RKO (cell line): Measurements from ENCODE around the gene AVEN.
"Not testable (repeated sequence)": the region's sequence is repeated elsewhere in the genome, so short reads cannot be mapped to it uniquely, and the experiment has no call there.

ENCODE experiments used
- DNase-seq: peaks from one replicate; pipeline ENCODE4 v3.0.0-alpha.2; 2016; ENCODE audit warnings: low spot score

The AVEN gene

GRCh38 chr15:33852094-33852493 is 186.9 kb downstream of the AVEN start:
- DNase-seq, result no peak

DNA sequence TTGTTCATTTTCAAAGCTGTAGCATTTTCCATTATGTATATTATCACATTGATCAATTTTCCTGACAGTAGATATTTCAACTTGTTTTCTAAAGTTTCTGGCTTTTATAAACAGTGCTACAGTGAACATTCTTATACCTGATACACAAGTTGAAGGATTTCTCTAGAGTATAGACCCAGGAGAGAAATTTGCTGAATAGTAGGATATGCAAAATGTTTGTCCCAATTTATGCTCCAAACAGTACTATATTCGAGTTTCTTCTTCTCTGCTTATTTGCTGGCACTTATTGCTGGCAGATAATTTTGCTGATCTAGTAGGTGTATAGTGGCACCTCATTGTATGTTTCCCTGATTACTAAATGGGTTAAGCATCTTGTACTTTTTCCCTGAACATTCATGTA is 187.9 kb downstream of the AVEN start:
- no peak for DNase-seq

- DNase-seq, result no peak
These were observed 191.0 kb downstream of the AVEN start for GRCh38 chr15:33848011-33848410.

DNA sequence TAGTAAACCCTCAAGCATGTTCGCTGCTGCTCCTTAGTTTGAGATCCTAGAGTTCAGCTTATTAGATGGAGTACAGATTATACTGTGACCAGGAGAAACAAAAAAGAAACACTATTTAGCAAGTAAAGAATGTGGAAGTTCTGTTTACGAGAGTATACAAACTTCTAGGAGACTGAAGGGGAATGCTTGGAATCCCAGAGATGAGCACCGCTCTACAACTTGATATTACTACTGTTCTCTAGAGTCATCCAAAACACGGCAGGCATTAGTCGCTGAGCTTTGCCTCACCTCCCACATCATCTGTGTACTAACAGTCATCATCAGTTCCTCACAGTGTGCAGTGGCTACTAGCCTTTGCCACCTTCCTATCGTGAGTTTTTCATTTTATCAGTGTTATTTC is 192.1 kb downstream of the AVEN start:
- no peak for DNase-seq

GRCh38 chr15:33846142-33846541 is 192.9 kb downstream of the AVEN start:
- DNase-seq, result no peak

DNA sequence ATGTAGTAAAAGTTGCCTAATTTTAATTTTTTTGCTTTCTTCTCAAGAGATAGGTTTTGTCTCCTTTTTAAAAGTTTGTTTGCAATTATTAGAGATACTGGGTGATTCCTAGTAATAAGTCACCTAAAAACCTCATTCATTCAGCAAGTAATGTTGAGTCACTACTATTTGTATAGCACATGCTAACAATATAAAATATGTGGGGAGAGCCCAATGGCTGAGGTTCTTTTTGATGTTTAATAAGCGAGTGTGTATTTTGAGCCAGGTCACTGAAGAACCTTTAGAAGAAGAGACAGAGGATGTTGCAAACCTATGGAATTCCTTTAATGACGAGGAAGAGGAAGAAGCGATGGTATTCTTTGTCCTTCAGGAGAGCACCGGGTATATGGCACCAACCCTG is 194.4 kb downstream of the AVEN start:
- no peak for DNase-seq

DNA sequence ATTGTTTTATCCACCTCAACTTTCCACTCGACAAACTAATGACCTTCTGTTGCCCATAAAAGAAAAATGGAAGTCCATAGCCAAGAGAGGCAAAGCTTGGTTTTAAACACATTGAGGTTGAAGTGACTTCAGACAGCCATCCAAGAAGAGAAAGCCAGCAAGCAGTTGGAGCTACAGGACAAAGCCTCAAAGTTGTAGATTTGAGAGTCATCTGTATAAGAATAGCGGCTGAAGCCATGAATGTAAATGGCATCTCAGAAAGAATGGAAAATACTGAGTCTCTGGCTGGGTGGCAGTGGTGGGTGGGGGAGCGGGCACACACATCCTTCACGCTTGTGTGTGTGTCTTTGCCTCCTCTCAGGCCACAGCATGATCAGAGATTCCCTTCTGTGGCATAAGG is 194.8 kb downstream of the AVEN start:
- DNase-seq, result no peak

DNA sequence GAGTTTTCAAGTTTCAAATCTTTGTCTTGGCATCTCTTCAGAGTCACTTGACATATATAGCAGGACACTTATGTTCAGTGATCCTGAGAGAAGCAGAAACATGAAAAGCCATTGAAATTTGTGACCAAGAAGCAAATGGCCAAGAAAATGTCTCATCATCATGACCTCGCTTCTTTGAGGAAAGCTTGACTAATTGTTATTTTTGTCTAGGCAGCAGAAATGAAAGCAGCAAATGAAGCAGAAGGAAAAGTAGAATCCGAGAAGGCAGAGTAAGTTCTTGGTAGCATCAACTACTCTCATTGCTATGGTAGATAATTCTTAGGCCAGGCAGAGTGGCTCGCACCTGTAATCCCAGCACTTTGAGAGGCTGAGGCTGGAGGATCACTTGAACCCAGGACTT is 198.4 kb downstream of the AVEN start:
- no peak for DNase-seq

- no peak for DNase-seq
These were observed 199.5 kb downstream of the AVEN start for GRCh38 chr15:33839540-33839939.

DNA sequence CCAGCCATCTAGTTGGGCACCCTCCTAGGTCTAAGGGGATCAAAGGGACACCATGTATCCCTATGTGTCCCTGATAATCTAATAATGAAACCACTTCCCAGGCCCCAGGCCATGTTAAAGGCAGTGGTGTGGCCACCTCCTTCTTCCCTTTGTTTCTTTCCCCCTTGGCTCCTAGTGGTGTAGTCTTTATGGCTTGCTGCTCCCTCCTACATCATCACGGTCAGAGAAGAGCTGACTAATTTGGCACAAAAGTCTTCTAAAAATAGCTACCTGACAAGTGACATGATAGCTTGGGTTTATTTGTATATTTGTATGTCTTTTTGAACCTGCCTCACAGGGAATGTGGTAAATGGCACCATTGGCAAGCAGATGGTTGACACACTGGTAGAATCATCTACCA is 201.7 kb downstream of the AVEN start:
- DNase-seq, result no peak

- DNase-seq, result no peak
These were observed 203.9 kb downstream of the AVEN start for GRCh38 chr15:33834892-33835743.

DNA sequence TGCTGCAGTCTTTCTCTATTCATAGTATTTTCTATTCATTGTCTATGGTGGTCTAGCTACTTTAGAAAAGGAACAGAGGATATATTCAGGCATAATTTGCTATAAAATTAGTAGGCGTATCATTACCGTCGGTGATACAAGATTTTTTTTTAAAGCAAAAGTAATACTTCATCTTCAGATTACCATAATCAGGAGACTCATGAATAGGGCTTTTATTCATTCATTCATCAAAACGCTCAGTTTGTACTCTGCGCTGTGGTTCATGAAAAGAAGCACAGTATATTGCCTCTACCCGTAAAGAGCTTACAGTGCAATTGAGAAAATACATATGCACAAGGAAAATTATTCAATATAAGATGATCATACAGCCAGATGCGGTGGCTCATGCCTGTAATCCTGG is 207.4 kb downstream of the AVEN start:
- DNase-seq, result no peak

DNA sequence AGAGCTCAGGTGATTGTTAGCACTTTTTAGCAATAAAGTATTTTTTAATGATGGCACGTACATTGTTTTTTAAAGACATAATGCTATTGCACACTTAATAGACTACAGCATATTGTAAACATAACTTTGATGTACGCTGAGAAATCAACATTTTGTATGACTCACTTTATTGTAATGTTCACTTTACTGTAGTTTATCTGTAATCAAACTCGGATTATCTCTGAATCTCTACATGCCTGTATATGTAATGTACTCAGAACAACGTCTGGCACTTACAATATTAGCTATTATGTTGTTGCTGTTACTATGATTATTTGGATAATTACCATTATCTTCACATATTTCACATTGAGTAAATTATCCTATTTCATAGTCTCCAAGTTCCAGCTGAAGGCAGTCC is 208.7 kb downstream of the AVEN start:
- no peak for DNase-seq

GRCh38 chr15:33826201-33826600 is 212.8 kb downstream of the AVEN start:
- no peak for DNase-seq

- DNase-seq, result no peak
These were observed 213.6 kb downstream of the AVEN start for GRCh38 chr15:33825453-33825852.

DNA sequence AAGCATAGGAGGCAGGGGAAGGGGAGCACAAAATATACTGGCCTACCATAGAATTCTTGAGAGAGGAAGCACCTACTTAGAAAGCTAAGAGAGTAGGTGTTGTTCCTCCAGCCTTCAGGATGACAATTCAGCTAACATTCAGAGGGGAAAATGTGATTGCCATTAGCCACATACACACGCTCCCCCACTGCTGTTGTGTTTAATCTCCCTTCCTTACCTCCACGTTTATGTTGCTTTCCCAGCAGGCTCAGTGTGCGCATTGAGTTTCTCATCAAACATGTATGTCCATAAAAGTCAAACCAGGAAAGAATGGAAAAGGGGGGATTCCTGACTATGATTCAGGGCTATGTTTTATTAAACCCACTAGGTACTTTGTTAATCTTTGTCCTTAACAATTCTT is 215.9 kb downstream of the AVEN start:
- no peak for DNase-seq

GRCh38 chr15:33822479-33822878 is 216.5 kb downstream of the AVEN start:
- DNase-seq, result no peak

DNA sequence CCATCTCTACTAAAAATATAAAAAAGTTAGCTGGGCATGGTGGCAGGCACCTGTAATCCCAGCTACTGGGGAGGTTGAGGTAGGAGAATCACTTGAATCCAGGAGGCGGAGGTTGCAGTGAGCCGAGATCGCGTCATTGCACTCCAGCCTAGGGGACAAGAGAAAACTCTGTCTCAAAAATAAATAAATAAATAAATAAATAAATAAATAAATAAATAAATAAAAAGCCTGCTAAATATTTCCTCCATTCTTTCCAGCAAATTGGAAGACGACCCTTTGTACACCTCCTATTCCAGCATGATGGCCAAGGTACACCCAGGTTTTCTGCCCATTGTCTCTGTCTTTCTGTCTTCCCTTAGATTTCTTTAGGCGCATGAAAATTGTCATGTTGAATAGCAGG is 219.5 kb downstream of the AVEN start:
- not testable (repeated sequence) for DNase-seq
